GM11168 (cell line): ENCODE data around the gene NPTXR.

Source experiments
- in situ Hi-C: fragments of 300-500 bp; cut with MboI; formaldehyde crosslinking; loops from one replicate; pipeline ENCODE4 v1.12.0; 2022; ENCODE audit warnings: low sequenced_read_pairs; ENCODE audit not compliant: unreplicated experiment

The NPTXR gene

GRCh38 chr22:38870312-38870741, 26.5 kb upstream of the NPTXR start:
- in situ Hi-C loops, result loop anchor here (10.0 to 25.0 kb wide), 2 partner anchors 134 to 242 kb away; no protein-coding TSS in a partner anchor

- in situ Hi-C loops, result loop anchor here (10.0 to 25.0 kb wide), 2 partner anchors 135 to 243 kb away; no protein-coding TSS in a partner anchor
Measured at GRCh38 chr22:38869663-38870062, 25.8 kb upstream of the NPTXR start.

DNA sequence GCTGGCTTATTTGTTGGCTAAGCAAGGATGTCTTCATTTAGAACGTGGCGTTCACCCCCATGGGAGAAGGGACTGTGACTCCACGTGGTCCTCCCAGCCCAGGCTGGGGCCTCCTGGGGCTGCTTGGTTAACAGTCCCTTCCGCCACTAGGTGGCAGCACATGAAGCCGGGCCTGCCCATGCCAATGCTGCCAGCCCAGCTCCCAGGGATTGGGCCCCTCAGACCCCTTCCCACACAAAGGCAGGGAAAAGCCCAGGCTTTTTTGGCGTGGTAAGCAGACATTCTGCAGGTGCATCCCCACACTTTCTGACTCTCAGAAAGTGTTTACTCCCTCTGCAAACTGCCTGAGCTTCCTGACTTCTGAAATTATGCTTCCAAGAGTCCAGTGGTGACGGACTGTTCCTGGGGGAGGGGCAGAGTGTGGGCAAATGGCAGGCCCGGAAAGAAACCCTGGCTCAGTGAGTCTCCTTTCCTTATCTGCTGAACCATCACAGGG, 25.1 kb upstream of the NPTXR start:
- in situ Hi-C loops, result loop anchor here (25.0 kb wide), 1 partner anchor 243 kb away; no protein-coding TSS in a partner anchor

DNA sequence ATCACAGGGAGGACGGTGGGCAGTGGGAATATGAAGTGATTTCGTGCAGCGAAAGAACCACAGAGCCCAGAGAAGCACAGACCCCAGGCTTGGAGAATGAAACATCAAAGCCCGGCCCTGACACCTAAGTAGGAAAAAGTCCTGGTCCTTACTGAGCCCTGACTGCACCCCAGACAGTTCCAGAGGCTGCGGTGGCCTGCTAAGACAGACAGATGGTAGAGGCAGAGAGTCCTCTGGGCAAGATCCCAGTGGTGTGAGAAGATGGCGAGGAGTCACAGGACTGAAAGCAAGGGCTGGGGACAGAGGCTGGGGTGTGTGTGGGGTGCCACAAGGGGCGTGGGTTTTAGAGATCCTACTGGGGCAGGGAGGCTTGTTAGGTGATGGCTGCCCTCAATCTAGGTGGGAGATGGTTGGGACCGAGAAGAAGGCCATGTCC, 24.5 kb upstream of the NPTXR start:
- in situ Hi-C loops, result loop anchor here (25.0 kb wide), 1 partner anchor 244 kb away; no protein-coding TSS in a partner anchor

- in situ Hi-C loops, result loop anchor here (25.0 kb wide), 1 partner anchor 245 kb away; no protein-coding TSS in a partner anchor
Measured at GRCh38 chr22:38867471-38868285, 23.9 kb upstream of the NPTXR start.

DNA sequence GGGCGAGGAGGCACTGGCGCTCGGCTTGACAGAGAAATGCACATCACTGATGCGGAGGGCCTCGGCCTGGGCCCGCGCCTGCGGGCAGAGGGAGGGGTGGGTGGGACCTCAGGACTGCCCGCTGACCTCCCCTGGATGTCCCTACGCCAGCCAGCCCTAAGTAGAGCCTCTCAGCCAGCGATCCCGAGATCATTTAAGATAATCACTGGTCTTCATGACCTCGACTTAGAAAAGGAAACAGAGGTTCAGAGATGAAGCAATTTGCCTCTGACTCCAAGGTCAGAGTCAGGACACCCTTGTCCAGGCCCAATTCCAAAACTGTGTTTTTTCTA, 23.3 kb upstream of the NPTXR start:
- in situ Hi-C loops, result loop anchor here (25.0 kb wide), 1 partner anchor 245 kb away; no protein-coding TSS in a partner anchor

- in situ Hi-C loops, result loop anchor here (25.0 kb wide), 1 partner anchor 246 kb away; no protein-coding TSS in a partner anchor
Measured at GRCh38 chr22:38866399-38867123, 22.7 kb upstream of the NPTXR start.

- in situ Hi-C loops, result loop anchor here (25.0 kb wide), 1 partner anchor 246 kb away; no protein-coding TSS in a partner anchor
Measured at GRCh38 chr22:38866024-38866398, 22.2 kb upstream of the NPTXR start.

GRCh38 chr22:38865201-38866023, 21.6 kb upstream of the NPTXR start:
- in situ Hi-C loops, result loop anchor here (25.0 kb wide), 1 partner anchor 247 kb away; no protein-coding TSS in a partner anchor

DNA sequence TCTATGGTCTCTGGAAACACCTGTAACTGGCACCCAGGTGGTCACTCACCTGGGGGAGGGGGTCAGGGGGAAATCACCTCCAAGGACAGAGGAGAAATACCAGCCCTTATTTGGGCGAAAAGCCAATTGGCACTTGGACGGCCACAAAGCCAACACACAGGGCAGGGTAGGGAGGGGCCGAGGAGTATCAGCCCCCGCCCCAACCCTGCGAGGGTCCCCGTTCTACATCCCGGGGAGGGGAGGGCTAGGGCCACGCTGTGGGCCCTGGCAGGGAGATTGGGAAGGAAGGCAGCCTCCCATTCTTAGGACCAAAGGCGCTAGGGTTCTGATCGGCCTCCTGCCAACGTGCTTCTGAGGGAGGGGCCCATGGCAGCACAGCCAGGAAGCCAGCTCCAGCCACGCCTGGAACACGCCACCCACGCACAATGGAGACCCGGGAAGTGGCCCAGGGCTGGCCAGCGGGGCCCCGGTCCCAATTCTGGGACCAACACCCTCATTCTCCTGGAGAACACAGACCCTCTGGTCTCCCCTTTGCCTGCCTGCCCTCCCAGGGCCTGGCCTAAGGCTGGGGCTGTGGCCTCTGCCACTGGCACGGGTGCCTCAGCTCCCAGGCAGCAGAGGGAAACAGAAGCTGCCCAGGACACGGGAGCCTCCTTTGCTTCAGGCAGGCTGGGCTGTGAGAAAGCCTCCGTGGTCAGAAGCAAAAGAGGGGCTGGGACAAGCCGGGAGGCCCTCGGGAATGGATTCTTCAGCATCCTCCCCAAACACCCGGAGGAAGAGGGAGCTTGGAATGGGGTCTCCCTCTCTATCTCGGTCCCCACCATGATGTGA, 20.7 kb upstream of the NPTXR start:
- in situ Hi-C loops, result loop anchor here (25.0 kb wide), 1 partner anchor 248 kb away; no protein-coding TSS in a partner anchor

DNA sequence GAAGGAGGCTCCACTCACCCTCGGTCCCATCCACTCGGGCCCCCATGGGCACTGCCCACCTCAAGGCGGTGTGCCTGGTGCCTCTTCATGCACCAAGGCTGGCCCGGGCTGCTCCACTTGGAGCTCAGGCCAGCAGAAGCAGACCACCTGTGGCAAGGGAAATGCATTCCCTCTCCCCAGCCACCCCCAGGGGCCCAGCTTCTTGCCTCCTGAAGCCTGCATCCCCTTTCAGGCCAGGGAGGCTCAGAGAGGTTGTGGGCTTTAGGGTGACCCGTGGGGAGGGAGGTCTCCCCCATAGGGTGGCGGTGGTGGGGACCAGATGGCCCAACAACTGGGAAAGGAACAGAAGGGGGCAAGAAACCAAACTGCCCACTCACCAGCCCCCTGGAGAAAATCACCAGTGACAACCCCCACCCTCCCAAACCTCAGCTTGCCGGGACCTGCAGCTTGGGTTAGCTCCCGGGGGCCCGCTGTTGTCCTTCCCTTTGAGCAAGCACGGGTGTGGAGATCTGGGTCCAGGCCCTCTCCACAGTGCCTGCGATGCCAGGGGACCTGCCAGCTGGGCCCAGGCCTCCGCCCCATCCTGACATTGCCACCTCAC, 19.8 kb upstream of the NPTXR start:
- in situ Hi-C loops, result loop anchor here (25.0 kb wide), 1 partner anchor 249 kb away; no protein-coding TSS in a partner anchor

GRCh38 chr22:38862375-38863329, 18.8 kb upstream of the NPTXR start:
- in situ Hi-C loops, result loop anchor here (25.0 kb wide), 1 partner anchor 250 kb away; no protein-coding TSS in a partner anchor

GRCh38 chr22:38861927-38862326, 18.1 kb upstream of the NPTXR start:
- in situ Hi-C loops, result loop anchor here (25.0 kb wide), 1 partner anchor 250 kb away; no protein-coding TSS in a partner anchor

DNA sequence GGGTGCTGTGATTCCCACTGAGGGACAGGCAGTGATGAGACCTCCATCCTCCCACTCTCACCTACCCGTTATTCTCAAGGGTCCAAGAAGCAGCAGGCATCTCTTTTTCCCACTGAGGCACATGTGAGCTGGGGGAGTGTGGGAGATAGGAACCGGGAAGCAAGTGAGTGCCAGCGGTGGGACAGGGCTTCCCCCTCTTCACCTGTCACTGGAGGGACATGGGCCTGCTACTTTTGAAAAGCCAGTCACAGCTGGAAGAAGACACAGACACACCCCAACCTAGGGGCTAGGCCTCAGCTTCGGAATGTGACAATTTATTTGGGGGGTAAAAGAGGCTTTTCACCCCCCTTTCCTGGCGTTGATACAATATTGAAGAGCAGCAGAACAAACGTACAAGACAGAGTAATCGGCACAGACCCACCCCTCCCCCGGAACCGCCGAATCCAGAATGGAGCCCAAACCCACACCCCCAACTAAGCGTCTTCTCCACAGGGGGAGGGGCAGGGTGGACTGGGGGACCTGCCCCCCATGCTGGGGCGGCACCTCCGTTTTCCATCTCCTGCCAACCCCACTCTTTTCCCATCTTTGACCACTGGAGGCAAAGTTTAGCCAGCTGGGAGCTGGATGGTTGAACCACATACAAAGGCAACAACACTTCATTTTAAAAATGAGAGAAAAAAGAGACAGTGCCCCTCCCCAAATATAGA, 17.5 kb upstream of the NPTXR start:
- in situ Hi-C loops, result loop anchor here (25.0 kb wide), 1 partner anchor 251 kb away; no protein-coding TSS in a partner anchor

GRCh38 chr22:38860283-38861169, 16.7 kb upstream of the NPTXR start:
- in situ Hi-C loops, result loop anchor here (25.0 kb wide), 1 partner anchor 252 kb away; no protein-coding TSS in a partner anchor
